ENCODE data around the gene GNAL. TPM values are rescaled to one million over a fixed set of nuclear protein-coding genes. Genes with fewer than 3 reads are reported as not detected.

The GNAL gene
- total RNA-seq, 1 experiment from 2014 or later: 24.0 TPM

DNA sequence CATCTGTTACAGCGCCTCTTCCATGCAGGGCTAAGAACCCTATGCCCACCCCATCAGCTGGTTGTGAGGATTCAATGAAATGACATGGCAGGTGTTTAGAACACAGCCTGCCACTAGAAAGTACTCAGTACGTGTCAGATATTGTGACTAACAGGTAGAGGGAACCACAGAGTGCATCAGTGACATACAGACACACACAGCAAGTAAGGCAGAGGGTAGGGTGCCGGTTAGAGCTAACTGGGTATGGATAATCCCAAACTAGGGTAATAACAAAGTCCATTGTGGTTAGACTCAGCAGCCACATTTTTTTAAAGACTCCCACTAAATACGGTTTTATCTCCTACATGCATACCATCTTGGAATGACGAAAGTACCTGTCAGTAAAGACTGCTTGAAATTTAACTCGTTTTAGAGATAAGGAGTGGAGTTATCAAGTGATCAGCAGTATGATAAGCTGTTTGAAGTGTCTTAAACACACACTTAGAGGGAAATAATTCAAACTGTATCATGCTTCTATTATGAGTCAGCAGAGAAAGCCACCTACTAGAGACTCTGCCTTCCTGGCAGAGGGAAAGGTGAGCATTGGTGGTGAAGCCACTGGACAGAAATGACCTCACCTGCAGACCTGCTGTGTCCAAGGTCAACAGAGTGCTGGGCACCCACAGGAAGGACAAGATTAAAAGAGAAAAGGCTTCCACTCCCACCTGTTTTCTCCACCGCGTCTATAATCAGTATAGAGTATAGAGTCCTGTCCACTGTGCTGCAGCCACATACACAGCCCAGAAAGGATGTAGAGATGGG is 198.5 kb downstream of the GNAL start:
- Histone ChIP-seq H3T11ph (ENCODE audit: low read length) (no peak overlapping the region), H3K9me3 (ENCODE audit: control insufficient read depth, low read depth, low read length) (no peaks in the 10 kb centered on the region), H3K4me2 (ENCODE audit: insufficient read depth, insufficient read length, low read length) (no peak overlapping the region), H3K56ac (ENCODE audit: insufficient read length, low read depth, low read length) (no peak overlapping the region), H2BK120ac (ENCODE audit: low read depth, low read length, poor library complexity, severe bottlenecking) (no peak overlapping the region), H4K5ac (ENCODE audit: insufficient read length, low read depth, low read length) (no peak overlapping the region), H4K91ac (ENCODE audit: insufficient read length, low read depth, low read length) (no peak overlapping the region), H3K9ac (ENCODE audit: extremely low read depth, insufficient read length, low read length) (no peak overlapping the region), H3K4ac (ENCODE audit: low read depth, low read length) (no peak overlapping the region), H3K14ac (ENCODE audit: insufficient read depth, low read length) (no peak overlapping the region), H2AFZ (ENCODE audit: low read length) (no peak overlapping the region), H2BK15ac (ENCODE audit: low read depth, low read length) (no peak overlapping the region), H3K4me1 (ENCODE audit: insufficient read depth, low read length) (no peaks in the 10 kb centered on the region; the same call in 1 of the 2 replicates), H2BK5ac (ENCODE audit: insufficient read length, low read length) (no peak overlapping the region), H4K8ac (replicated peaks; ENCODE audit: insufficient read length, low read depth, low read length) (no peak overlapping the region), H3K27me3 (ENCODE audit: insufficient read depth, low read length) (no peaks in the 10 kb centered on the region), H3K18ac (ENCODE audit: insufficient read length, low read depth, low read length) (no peak overlapping the region), H4K20me1 (ENCODE audit: control insufficient read depth, insufficient read depth, insufficient read length) (no peaks in the 10 kb centered on the region), H2BK20ac (ENCODE audit: low read depth, low read length, poor library complexity, severe bottlenecking) (no peak overlapping the region), H3K79me1 (ENCODE audit: insufficient read depth, low read depth, low read length, poor library complexity, severe bottlenecking) (no peaks in the 10 kb centered on the region), H3K27ac (ENCODE audit: insufficient read length, low read depth, low read length) (no peak overlapping the region), H3K23ac (ENCODE audit: insufficient read length, low read depth, low read length) (no peak overlapping the region), H3K23me2 (ENCODE audit: insufficient read length, low read depth, low read length, poor library complexity, severe bottlenecking) (no peaks in the 10 kb centered on the region), H3K79me2 (ENCODE audit: insufficient read depth, low read length) (no peaks in the 10 kb centered on the region), H2AK5ac (ENCODE audit: insufficient read length, low read length) (no peak overlapping the region), H2BK12ac (ENCODE audit: insufficient read length, low read depth, low read length) (no peak overlapping the region)
- H3K4me1 Mint-ChIP-seq: peaks cover 4 to 15% of the 10 kb centered on the region in 2 experiments
- no peak for DNase-seq
- H3K36me3 Mint-ChIP-seq (ENCODE audit: insufficient read depth in 1 of 3, low read depth in 3 of 3): peaks cover 3 to 30% (median 11%) of the 10 kb centered on the region in 3 experiments; a peak in 5 of 7 replicates
- H3K4me3 Mint-ChIP-seq: no peak overlapping the region
- no peaks in the 10 kb centered on the region for H3K27me3 Mint-ChIP-seq (ENCODE audit: low read depth)
- no peaks in the 10 kb centered on the region for H3K9me3 Mint-ChIP-seq
- TF ChIP-seq, protein P1, sequence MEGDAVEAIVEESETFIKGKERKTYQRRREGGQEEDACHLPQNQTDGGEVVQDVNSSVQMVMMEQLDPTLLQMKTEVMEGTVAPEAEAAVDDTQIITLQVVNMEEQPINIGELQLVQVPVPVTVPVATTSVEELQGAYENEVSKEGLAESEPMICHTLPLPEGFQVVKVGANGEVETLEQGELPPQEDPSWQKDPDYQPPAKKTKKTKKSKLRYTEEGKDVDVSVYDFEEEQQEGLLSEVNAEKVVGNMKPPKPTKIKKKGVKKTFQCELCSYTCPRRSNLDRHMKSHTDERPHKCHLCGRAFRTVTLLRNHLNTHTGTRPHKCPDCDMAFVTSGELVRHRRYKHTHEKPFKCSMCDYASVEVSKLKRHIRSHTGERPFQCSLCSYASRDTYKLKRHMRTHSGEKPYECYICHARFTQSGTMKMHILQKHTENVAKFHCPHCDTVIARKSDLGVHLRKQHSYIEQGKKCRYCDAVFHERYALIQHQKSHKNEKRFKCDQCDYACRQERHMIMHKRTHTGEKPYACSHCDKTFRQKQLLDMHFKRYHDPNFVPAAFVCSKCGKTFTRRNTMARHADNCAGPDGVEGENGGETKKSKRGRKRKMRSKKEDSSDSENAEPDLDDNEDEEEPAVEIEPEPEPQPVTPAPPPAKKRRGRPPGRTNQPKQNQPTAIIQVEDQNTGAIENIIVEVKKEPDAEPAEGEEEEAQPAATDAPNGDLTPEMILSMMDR (conservative IDR thresholded peaks at IDR 0.05): no peak
- H3K27ac Mint-ChIP-seq: peak overlapping the region in 1 of 3 experiments; percentile 41; a peak in 1 of 7 replicates
- no CpG with 5 or more reads among the region's 8 CpGs for WGBS (ENCODE audit: extremely low coverage, insufficient read length, low lambda C conversion rate)
